Stimulated activated CD4-positive, alpha-beta T cell treated with anti-CD3 and anti-CD28 coated beads, Interleukin-15, amount 100 ng/mL, for 24 hours (primary cell): ENCODE results near the gene SERPINB7.
A peak's percentile ranks its signal among the peaks of the same experiment; 100 is the strongest.

Experiments
- DNase-seq: peaks from one replicate; pipeline ENCODE4 v3.0.0-alpha.2; 2020

Gene SERPINB7

DNA sequence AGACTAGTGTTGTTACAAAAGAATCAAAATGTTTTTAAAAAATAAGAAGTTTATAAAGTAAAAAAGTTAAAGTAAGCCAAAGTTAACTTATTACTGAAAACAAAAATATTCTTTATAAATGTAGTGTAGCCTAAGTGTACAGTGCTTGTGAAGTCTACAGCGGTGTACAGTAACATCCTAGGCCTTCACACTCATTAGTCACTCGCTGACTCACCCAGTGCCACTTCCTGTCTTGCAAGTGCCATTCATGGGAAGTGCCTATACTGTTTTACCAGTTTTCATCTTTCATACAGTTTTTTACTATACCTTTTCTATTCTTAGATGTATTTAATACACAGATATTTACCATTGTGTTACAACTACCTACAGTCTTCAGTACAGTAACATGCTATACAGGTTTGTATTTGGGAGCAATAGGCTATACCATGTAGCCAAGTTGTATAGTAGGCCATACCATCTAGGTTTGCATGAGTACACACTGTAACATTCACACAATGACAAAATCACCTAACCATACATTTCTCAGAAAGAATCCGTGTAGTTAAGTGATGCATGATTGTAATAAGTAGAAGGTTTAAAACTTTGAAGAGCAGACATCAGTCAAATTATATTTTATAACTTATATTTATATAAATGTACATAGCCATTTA lies 13.4 kb downstream of the SERPINB7 start:
- DNase-seq, result peak; percentile 73

DNA sequence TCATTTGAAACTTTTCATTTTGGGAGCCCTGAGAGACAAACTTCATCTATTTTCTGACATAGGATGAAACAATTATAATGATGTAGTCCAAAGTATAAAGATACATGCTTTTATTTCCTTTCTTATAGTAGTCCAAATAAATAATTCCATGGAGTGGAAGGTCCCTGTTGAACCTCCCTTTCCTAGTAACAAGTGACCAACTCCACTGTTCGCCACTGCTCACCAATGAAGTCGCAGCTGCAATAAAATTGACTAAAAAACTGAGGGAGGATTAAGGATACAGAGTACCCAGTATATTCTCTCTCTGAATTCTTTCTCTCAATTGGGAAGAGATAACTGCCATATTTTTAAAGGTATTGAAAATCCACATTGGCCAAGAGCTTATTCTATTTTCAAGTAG lies 14.1 kb downstream of the SERPINB7 start:
- no peak for DNase-seq

DNA sequence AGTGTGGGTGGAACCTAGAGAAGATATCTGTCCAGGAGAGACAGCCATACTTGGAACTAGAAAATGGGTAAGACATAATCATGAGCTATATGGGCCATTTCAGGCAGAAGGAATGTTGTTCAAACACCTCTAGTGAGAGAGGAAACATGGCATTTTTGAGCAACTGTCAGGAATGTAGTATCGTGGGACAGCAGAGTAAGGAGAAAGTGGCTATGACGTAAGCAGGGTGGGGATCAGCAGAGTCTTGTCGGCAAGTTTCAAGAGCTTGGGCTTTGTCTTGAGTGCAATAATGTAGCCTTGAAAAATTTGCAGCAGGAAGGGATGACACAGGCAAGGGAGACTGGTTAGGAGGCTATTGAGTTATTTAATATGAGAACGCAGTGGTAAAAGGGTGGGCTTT lies 20.4 kb downstream of the SERPINB7 start:
- DNase-seq, result no peak

DNA sequence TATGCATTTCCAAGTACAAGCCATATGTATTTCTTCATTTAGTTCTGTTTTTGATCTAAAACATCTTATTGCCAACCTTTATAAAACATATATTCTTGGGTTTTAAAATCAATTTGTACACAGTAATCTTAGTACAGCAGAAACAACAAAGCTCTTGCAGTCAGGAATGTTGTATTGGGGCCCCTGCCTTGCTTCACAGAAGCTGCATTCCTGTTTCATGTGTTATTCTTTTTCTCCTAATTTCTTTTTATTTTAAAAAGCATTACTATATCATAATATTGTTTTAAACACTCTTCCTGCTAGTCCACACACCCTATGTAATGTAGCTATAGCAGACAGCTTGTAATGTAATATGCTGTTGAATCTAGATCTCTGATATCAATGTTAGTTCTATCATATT lies 24.0 kb downstream of the SERPINB7 start:
- no peak for DNase-seq

DNA sequence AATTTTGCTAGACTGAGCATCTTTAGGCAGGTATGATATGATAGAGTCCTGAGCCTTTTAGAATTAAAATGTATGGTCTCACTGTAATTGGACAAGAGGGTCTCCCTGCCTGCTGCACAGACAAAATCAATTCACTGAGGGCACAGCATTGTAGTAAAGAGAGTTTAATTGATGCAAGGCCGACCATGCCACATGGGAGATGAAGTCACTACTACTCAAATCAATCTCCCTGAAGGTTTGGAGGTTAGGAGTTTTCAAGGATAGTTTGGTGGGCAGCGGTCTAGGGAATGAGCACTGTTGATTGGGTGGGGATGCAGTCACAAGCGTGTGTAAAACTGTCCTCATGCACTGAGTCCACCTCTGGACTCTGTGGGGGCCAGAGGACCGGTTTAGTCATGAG lies 26.1 kb downstream of the SERPINB7 start:
- DNase-seq, result no peak

DNA sequence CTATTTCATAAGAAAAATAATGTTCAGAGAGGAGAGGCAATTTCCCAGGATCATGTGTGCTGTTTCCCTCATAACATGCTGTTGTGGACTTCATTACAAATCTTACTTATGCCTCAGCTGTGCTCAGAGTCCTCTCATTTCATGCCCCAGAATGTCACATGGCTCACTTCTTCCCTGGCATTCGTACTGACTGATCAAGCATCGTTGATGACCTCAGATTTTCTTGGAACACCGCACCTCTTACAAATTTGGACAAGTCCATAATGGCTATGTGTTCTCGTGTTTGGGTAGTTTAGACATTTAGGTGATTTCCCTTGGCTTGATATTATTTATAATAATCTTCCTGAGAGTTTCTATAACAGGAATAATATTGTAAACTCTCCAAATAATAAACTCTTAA lies 32.9 kb downstream of the SERPINB7 start:
- DNase-seq, result no peak

DNA sequence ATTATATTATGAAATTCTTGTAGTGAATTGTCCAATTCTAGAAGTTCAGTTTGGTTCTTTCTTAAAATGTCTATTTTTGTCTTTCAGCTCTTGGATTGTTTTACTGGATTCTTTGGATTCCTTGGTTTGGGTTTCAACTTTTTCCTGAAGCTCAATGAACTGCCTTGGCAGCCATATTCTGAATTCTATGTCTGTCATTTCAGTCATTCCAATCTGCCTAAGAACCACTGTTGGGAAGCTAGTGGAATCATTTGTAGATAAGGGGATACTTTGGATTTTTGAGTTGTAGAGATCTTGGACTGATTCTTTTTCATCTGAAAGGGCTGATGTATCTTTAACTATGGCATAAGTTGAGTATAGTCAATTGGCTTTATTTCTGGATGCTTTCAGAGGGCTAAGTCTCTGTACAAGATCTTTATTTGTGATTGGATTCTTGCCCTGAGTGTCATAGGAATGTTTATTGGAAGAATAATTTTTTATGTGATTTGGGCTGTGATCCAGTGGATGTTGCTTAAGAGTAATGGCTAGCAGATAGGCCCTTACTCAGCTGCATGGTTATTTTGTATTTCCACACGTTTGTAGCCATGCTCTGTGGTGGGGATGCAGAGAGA lies 42.3 kb downstream of the SERPINB7 start:
- DNase-seq, result no peak

DNA sequence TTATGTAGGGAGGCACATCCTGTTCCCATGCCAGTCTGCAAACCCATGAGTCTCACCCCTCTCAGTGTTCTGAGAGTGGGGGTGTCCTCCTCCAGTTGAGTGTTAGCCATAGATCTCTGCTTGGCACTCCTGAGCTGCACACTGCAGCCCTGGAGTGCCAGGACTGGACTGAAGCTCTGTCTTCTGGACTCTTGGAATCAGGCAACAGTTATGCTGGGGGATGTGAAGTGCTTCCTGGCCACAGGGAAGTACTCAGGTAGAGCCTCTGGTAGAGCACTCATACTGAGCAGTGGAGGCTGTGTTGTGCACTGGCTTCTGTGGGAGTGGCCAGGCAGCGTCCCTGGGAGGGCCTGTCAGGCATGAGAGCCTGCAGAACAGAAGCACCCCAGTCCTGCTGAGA lies 43.0 kb downstream of the SERPINB7 start:
- DNase-seq, result no peak

DNA sequence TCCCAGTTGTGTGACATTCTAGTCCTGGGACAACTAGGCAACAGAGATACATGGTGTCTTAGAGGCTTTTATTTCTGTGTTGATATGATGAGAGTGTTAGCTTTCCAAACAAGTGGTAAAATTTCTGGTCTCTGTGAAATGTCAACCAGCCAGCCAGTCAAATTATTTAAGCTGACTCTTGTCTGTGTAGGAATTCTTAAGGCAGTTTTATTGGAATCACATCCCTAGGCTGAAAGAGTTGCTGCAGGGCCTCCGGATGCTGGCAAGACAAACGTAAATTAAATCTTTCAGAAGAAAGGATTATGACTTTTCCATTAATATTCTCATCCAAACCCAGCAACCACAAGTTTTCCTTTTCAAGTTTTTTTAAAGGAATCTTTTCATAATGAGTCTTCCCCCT lies 44.6 kb downstream of the SERPINB7 start:
- no peak for DNase-seq

DNA sequence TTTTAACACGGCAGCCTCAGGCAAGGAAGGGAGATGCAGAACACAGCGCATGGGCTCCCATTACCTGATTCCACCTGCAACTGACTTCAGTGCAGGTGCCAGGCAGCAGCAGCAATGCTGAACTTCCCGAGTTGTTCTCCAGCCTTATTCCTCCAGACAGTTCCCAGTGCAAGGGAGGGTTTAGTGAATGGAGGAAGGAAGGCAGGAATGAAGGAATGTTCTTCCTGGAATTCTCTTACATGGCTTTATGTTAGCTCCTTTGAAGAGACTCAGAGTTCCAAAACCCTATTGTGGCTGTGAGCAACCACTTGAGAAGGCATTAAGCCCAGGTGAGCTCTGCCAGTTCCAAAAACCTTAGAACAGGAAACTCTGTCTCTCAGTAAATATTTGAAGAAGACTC lies 45.5 kb downstream of the SERPINB7 start:
- DNase-seq, result no peak

DNA sequence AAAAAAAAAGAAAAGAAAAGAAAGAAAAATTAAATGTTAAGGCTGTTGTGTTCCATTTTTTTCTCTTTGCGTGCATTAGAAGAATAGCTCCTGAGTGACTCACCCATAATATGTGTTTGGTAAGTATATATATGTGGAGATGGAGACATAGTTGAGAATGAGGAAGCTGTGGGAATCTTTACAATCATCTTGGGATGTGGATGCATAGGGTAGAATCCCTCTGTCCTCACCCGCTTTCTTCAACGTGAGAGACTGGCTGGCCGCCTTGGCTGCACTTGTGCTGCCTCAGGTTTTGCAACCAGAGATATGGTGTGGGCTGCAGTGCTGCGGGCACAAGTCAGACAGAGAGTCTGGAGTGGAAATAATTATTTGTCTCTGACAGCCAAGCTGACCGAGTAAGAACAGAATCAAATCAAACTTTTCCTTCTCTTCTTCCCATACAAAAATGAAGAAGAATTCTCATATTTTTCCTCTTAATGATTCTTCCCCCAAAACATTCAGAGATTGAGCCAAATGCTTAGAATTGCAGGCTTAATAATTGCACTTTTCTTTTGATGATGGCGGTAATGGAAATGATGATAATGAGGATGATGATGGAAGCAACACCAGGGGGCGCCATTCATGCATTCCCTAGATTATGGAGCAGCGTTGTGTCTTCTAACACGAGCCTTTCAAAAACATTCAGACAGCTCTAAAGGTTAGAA lies 48.5 kb downstream of the SERPINB7 start:
- peak; percentile 56 for DNase-seq

DNA sequence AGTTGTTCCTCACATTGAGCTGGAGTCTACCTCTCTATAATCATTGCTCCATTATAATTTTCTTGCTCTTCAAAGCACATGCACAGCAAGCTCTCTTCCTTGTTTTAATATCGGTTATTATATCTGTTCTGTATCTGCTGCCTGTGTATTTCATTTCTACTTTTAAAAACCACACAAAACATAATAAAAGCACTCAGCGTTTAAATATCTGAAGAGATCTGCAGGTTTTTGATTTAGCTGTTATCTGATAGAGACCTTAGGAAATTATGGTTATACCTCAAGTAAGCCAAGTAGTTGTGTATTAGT lies 49.0 kb downstream of the SERPINB7 start:
- no peak for DNase-seq

DNA sequence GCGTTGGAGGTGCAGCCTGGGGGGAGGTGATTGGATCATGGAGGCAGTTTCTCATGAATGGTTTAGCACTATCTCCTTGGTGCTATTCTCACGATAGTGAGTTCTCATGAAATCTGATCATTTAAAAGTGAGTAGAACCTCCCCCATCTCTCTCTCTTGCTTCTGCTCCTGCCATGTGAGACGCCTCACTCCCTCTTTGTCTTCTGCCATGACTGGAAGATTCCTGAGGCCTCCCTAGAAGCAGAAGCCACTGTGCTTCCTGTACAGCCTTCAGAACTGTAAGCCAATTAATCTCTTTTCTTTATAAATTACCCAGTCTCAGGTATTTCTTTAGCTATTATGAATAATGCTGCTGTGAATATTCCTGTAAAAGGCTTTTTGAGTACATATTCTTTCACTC lies 52.9 kb downstream of the SERPINB7 start:
- DNase-seq, result no peak

DNA sequence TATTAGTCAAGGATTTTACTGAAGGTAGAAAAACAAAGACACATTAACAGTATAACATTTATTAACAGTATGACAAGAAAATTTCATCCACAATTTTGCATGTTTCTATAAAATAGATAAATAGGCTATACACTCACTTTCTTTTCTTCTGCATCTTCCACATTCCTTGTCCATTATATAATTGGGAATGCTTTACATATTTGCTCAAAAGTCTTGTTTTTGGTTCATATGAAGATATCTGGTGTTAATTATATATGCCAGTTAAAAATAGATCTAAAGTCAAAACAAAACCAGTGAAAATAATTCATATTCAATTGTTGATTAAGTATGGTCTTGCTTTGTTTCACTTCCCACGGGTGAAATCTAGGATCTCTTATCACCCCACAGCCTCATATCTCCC lies 53.4 kb downstream of the SERPINB7 start:
- no peak for DNase-seq

DNA sequence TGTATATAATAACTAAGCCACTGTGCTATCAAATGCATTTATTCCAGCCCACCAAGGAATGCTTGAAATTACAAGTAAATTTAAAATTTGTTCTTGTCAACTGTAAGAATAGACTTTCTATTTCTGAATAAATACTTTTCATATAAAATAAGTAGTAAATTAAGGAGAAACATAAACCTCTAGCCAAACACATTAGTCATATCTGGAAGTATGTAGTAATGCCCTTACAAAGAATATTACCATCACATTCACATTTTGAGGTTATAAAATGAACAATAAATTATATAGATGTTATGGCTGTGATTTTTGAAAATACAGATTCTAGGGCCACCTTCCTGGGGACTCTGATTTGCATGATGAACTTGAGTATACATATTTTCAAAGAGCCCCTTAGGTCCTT lies 54.7 kb downstream of the SERPINB7 start:
- no peak for DNase-seq

DNA sequence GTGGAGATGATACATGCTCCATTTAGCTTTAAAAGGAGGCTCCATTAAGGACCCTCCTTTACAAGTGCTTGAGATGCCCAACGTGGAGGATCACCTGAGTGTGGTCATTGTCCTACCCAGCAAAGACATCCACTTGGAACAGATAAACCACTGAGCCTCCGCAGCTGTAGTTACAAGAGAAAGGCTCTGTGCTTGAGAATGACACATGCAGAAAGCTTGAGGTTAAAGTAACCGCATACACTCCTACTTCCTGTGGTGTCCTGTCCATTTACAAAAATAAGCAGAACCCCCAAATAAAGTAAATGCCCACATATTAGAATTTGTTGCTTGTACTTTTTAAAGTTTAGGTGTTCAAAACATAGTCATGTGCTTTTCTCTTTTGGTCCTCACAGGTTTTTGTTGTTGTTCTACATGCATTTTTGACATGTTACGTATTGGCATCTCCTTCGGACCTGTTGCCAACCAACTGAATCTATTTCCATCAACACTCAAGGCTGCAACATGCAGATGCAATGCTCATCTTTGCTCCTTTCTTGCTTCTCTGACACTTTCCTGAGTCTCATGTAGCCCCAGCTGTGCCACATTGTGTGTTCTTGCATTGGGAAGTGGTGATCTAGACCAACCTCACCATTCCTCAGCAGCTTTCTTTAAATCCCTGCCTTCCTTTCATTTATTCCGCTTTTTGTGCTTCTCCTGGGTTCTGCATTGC lies 56.0 kb downstream of the SERPINB7 start:
- no peak for DNase-seq

DNA sequence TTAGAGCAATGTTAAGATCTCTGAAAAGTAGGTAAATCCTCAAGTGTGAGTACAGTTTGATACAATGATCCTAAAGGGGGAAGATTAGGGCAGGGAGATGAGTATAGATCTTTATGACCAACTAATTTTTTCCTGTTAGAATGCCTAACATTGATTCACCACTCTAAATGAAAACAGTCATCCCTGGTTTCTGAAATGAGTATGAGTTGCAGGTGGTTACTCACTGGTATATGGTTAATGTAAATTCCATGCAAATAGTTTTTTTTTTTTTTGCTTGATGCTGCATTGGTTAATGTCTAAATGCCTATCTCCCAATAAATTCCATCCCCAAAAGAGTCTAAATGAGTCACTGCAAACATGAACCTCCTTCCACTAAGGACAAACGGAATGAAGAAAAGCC lies 57.3 kb downstream of the SERPINB7 start:
- no peak for DNase-seq

DNA sequence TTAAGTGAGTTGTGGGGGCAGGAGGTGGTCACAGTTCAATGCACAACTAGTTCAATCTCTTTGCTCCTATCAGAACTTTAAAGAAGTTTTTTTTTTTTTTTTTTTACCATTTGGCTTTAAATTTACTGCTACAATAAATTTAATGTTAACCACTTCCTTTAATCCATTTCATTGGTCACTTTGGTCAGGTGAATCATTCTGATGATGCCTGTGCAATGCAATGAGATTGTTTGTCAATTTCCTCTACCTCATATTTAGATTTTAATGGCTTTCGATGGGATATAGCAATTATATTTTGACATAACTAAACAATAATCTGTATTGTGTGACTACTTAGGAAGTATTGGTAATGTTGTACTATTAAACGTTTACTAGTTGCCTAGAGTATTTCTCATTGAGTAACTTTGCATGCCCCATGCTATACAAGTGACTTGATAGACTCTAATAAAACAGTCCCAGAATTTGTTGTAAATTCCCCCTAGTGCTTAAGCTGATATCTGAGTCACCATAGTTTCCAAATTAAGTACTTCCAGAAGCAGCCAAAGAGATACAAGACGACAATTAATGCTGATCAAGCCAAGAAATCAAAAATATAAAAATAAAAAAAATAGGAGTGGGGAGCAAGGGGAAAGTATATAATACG lies 59.4 kb downstream of the SERPINB7 start:
- no peak for DNase-seq

DNA sequence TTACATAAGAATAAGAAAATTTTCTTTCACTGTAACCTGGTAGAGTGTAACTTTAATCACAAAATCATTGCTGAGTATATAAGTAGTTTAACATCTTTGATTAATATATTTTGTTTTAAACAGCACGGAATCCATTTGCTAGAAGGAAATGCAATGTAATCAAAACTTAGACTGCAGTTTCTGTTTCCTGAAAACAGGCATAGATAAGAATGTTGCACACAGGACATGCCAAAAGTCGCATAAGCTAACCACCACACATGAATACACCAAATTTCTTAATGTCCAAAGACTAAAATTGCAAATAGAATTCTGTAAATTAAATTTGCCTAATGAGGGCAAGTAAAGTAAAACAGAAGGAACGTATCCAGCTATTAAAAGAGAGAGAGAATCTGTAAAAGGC lies 61.2 kb downstream of the SERPINB7 start:
- no peak for DNase-seq

DNA sequence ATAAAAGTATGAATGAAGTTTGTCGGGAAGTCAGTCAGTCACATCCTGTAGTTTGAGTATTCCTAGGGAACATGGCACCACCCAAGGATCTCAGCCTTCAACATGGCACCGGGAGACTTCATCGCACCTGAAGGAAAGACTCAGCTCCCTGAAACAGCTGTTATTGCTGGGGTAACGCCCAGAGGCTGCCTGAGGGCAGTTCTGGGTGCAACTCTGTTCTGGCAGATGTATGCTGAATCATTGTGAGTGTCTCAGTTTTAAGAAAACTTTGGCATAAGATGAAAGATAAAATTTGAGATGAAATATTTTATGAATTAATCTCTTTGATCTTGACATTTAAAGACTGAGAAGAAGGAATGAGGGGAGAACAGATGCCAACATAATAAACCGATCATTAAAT lies 62.4 kb downstream of the SERPINB7 start:
- DNase-seq, result no peak

DNA sequence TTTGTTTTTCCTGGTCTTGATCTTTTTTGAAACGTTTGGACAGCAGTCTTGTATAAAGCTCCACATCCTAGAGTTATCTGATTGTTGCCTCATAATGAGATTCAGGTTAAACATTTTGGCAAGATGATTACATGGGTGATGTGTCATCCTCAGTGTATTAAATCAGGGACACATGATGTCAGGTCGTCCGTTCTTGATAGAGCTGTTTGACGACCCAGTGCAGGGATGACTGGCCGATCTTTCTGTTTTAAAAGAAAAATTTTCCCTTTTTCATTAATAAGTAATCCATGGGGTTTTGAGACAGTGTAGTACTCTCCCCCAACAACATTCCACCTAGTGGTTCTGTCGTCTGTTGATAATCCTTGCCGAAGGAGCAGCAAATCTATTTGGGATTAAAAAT lies 67.8 kb downstream of the SERPINB7 start:
- no peak for DNase-seq

DNA sequence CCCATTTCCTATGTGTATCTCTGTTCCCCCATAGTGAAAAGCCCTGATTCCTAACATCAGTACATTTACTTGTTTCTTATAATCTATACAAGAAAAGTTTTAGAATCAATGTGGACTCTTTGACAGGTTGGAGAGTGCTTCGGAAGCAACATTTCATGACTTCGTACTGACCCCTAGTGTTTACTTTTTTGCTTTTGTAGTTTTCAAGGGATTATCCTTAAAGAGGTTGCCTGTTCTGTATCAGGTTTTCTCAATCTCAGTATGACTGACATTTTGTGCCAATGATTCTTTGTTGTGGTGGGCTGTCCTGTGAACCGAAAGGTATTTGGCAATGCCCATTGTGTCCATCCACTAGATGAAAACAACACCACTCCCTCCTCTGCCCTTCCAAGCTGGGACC lies 69.0 kb downstream of the SERPINB7 start:
- DNase-seq, result no peak

DNA sequence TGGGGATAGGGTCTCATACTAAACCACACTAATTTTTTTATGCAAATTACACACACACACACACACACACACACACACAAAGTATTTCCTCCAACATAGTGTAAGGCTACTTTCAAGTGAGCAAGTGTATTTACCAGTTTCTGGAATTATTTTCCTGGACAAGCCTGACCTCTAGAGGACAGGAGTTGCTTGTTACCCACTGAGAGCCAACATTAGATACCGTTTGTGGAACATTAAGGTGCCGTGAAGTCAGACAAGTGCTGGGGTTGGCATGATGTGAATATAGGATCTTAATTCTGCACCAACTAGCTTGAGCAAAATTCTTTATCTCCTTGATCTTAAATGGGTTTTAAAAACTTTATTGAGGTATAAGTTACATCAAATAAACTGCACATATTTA lies 72.9 kb downstream of the SERPINB7 start:
- DNase-seq, result no peak

DNA sequence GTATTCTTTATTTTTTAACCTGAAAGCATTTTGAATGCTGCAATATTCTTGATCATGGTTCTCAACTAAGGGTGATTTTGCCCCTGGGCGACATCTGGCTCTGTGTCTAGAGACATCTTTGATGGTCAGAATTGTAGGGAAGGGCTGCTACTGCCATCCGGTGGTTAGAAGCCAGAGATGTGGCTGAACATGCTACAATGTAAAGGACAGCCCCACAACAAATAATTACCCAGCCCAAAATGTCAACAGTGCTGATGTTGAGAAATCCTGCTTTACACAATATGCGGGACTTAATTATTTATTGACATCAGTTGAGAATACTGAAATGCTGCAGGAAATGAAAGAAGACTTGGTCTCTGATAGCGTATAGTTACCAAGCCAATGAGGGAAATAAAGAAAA lies 74.8 kb downstream of the SERPINB7 start:
- peak; percentile 16 for DNase-seq
